Smooth muscle cell (in vitro differentiated cells): ENCODE results near the gene TRAF2. TPM values are rescaled to one million over a fixed set of nuclear protein-coding genes. Genes with fewer than 3 reads are reported as not detected.
"Not testable (repeated sequence)": the region's sequence is repeated elsewhere in the genome, so short reads cannot be mapped to it uniquely, and the experiment has no call there.

Experiments used
- DNase-seq: peaks from one replicate; lab custom pipeline; 2025; ENCODE audit not compliant: unreplicated experiment; lab: John Stamatoyannopoulos, UW
- H2AFZ ChIP-seq: fragments of 200-600 bp; sonication (generic); 2 replicates; pipeline ENCODE4 v1.6.0; 2016; ENCODE audit warnings: antibody characterized with exemption, low read depth, mild to moderate bottlenecking
- H3F3A ChIP-seq: fragments of 200-600 bp; sonication (generic); 2 replicates; pipeline ENCODE4 v1.6.0; 2017; ENCODE audit warnings: antibody characterized with exemption, low read depth
- H3K27ac ChIP-seq: fragments of 200-600 bp; sonication (generic); 2 replicates; pipeline ENCODE4 v1.5.1; 2016; ENCODE audit warnings: low read depth, mild to moderate bottlenecking
- H3K27me3 ChIP-seq: fragments of 200-600 bp; sonication (generic); 2 replicates; pipeline ENCODE4 v1.6.1; 2016; ENCODE audit warnings: low read depth, mild to moderate bottlenecking
- H3K36me3 ChIP-seq: fragments of 200-600 bp; sonication (generic); 2 replicates; pipeline ENCODE4 v1.5.1; 2016; ENCODE audit warnings: low read depth
- H3K4me1 ChIP-seq: fragments of 200-600 bp; sonication (generic); 2 replicates; pipeline ENCODE4 v1.5.1; 2016; ENCODE audit warnings: low read depth
- H3K4me2 ChIP-seq: fragments of 200-600 bp; sonication (generic); 2 replicates; pipeline ENCODE4 v1.6.0; 2016; ENCODE audit warnings: mild to moderate bottlenecking
- H3K4me3 ChIP-seq: fragments of 200-600 bp; sonication (generic); 2 replicates; pipeline ENCODE4 v1.5.1; 2016; ENCODE audit warnings: mild to moderate bottlenecking
- H3K79me2 ChIP-seq: fragments of 200-600 bp; sonication (generic); 2 replicates; pipeline ENCODE4 v1.6.0; 2016; ENCODE audit warnings: low read depth, mild to moderate bottlenecking
- H3K9ac ChIP-seq: fragments of 200-600 bp; sonication (generic); 2 replicates; pipeline ENCODE4 v1.6.0; 2016; ENCODE audit warnings: low read depth
- H3K9me3 ChIP-seq: fragments of 200-600 bp; sonication (generic); replicated peaks from 2 replicates; pipeline ENCODE4 v1.5.1; 2016; ENCODE audit warnings: low read depth
- H4K20me1 ChIP-seq: fragments of 200-600 bp; sonication (generic); 2 replicates; pipeline ENCODE4 v1.6.0; 2016; ENCODE audit warnings: low read depth
- WGBS: methylation state at CpG from one replicate; pipeline ENCODE4 v1.1.7; 2016; ENCODE audit warnings: low lambda C conversion rate; 5-methylcytosine and 5-hydroxymethylcytosine counted together
- polyA plus RNA-seq: library from polyadenylated mRNA; unstranded; fragments of >200 nt; fragmentation: Nextera tagmentation; extraction: Ambion mirVana; gene quantifications from 2 replicates; pipeline ENCODE4 v1.2.1, GENCODE V29; 2016
- total RNA-seq: library from RNA; depleted of rRNA; stranded (reverse); fragments of >200 nt; gene quantifications from 2 replicates; pipeline ENCODE4 v1.2.3, GENCODE V29; 2014
- TF ChIP-seq, protein P1 (sequence below): fragments of 200-600 bp; sonication (generic); IDR thresholded peaks from 2 replicates; pipeline ENCODE4 v1.5.1; 2017; ENCODE audit warnings: borderline replicate concordance, mild to moderate bottlenecking, antibody characterized with exemption; ENCODE audit not compliant: insufficient read depth, poor library complexity, severe bottlenecking

Gene TRAF2
- total and polyA plus RNA-seq, 2 experiments from 2014 or later = 7.0 to 15.9 TPM

DNA sequence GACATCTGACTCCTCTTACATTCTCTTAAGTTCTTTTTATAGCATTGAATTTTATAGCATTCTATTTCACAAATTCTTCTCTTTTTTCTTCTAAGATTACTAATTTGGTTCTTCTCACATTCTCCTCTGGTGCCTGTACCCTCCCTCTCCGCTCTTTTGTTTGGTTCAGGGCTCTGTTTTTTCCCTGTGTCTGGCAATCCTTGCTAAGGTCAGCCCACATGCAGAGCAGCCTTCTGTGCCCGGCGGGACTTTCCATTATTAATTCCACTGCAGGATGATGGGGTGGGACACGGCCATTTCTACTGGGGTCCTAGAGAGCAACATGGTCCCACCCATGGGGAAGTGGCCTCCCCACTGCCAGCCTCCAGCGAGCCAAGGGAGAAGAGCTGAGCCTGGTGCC lies 9.8 kb upstream of the TRAF2 start:
- no peak overlapping the region for H3K9ac ChIP-seq
- no peak overlapping the region for H3K27ac ChIP-seq
- no peak for DNase-seq
- no peaks in the 10 kb centered on the region for H3K79me2 ChIP-seq
- H3F3A ChIP-seq = no peaks in the 10 kb centered on the region
- H3K4me1 ChIP-seq = no peaks in the 10 kb centered on the region
- TF ChIP-seq, protein P1, sequence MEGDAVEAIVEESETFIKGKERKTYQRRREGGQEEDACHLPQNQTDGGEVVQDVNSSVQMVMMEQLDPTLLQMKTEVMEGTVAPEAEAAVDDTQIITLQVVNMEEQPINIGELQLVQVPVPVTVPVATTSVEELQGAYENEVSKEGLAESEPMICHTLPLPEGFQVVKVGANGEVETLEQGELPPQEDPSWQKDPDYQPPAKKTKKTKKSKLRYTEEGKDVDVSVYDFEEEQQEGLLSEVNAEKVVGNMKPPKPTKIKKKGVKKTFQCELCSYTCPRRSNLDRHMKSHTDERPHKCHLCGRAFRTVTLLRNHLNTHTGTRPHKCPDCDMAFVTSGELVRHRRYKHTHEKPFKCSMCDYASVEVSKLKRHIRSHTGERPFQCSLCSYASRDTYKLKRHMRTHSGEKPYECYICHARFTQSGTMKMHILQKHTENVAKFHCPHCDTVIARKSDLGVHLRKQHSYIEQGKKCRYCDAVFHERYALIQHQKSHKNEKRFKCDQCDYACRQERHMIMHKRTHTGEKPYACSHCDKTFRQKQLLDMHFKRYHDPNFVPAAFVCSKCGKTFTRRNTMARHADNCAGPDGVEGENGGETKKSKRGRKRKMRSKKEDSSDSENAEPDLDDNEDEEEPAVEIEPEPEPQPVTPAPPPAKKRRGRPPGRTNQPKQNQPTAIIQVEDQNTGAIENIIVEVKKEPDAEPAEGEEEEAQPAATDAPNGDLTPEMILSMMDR = no peak
- H2AFZ ChIP-seq = no peak overlapping the region
- H4K20me1 ChIP-seq = no peaks in the 10 kb centered on the region
- H3K4me3 ChIP-seq = no peak overlapping the region
- peaks cover 4% of the 10 kb centered on the region for H3K9me3 ChIP-seq
- no peak overlapping the region for H3K4me2 ChIP-seq
- 90% methylated on average over 5 of the region's 5 CpGs for WGBS
- H3K36me3 ChIP-seq = no peaks in the 10 kb centered on the region
- H3K27me3 ChIP-seq = no peaks in the 10 kb centered on the region

DNA sequence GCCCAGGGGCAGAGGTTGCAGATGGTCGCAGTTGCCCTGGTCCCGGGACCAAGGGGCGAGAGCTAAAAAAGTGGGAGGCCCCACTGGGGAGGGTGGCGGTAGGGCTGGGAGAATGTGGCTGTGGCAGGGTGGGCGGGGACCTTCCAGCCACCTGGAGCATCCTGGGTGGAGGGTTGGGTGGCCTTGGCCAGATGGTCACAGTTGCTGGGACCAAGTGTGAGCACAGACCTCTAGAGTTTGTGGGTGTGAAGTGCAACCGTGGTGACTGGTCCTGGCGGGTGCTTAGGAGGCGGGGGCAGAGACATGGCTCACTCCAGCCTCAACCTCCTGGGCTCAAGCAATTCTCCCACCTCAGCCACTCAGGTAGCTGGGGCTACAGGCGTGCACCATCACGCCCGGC lies 5.7 kb upstream of the TRAF2 start:
- Histone ChIP-seq H3K27me3 (no peaks in the 10 kb centered on the region), H2AFZ (no peak overlapping the region), H3K27ac (no peak overlapping the region), H4K20me1 (no peaks in the 10 kb centered on the region), H3K9ac (no peak overlapping the region), H3F3A (no peaks in the 10 kb centered on the region), H3K9me3 (no peaks in the 10 kb centered on the region), H3K79me2 (no peaks in the 10 kb centered on the region), H3K4me3 (no peak overlapping the region), H3K36me3 (no peaks in the 10 kb centered on the region), H3K4me1 (no peaks in the 10 kb centered on the region), H3K4me2 (no peak overlapping the region)
- TF ChIP-seq, protein P1 = no peak
- no peak for DNase-seq
- 87% methylated on average over 10 of the region's 11 CpGs for WGBS

DNA sequence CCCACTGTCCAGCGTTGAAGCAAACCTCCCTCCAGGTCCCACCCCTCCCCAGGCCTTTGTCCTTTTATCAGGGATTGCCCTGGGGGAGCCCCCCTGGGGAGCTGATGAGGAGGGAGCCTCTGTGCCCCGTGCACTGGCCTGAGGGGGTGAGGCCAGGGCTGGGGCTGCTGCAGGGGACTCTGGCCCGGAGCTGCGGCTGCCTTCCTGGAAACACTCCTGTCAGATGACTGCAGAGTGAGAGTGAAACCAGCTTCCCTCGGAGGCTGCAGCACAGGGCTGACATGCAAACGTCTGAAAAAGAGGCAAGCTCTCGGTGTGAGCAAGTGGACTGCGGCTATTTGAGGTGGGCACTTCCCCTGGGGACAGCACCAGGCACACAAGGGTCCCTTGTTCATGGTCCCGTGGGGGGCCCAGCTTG lies 4.6 kb upstream of the TRAF2 start:
- H3K4me3 ChIP-seq = no peak overlapping the region
- no peak overlapping the region for H2AFZ ChIP-seq
- peak overlapping the region; percentile 64 for H3K4me2 ChIP-seq
- DNase-seq = no peak
- H3K79me2 ChIP-seq = peaks cover 2% of the 10 kb centered on the region
- H3K4me1 ChIP-seq = no peaks in the 10 kb centered on the region
- H4K20me1 ChIP-seq = no peaks in the 10 kb centered on the region
- H3K9me3 ChIP-seq = no peaks in the 10 kb centered on the region
- peak overlapping the region; percentile 62 for H3K27ac ChIP-seq
- H3K36me3 ChIP-seq = no peaks in the 10 kb centered on the region
- H3K9ac ChIP-seq = no peak overlapping the region
- H3F3A ChIP-seq = no peaks in the 10 kb centered on the region
- no peaks in the 10 kb centered on the region for H3K27me3 ChIP-seq
- WGBS = 33% methylated on average over 9 of the region's 9 CpGs
- TF ChIP-seq, protein P1 = no peak

DNA sequence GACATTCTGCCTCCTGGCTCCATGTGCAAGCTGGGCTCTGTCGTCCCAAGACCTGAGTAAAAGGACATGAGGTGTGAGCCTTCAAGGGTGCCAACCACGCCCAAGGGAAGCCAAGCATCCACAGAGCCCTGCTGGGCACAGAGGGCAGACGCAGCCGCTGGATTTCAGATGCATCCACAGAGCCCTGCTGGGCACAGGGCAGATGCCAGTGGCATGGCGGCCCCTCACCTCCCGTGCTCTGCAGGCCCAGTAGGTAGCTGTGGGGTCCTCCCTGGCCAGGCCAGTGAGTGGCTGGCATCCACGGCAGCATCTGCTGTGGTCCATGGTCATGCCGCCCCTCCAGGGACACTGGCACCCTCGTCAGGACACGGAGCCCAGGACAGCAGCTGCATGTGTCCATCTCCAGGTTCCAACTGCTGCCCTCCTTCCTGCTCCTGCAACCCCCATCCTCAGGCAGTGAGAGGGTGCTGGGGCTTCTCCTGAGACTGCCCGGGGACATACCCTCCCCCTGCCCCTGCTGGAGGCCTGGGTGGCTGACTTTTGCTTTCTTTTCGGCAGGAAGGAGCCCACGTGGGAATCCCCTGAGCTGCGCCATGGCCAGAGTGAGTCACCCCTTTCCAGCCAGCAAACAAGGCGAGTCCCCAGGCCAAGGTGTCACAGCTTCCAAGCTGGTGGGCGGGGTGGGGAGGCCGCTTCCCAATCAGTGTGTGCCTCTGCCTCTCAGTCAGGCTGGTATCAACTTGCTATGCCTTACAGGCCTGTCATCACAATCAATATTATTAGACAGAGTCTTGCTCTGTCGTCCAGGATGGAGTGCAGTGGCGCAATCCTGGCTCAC lies 4.0 kb upstream of the TRAF2 start:
- peaks cover 5% of the 10 kb centered on the region for H4K20me1 ChIP-seq
- H3K4me1 ChIP-seq = peaks cover 4% of the 10 kb centered on the region
- DNase-seq = peak; percentile 53
- no peak overlapping the region for H2AFZ ChIP-seq
- peaks cover 8% of the 10 kb centered on the region for H3K79me2 ChIP-seq
- no peaks in the 10 kb centered on the region for H3F3A ChIP-seq
- peak overlapping the region; percentile 64 for H3K4me2 ChIP-seq
- H3K27ac ChIP-seq = peak overlapping the region; percentile 62
- 63% methylated on average over 19 of the region's 19 CpGs for WGBS
- H3K4me3 ChIP-seq = no peak overlapping the region
- H3K9ac ChIP-seq = no peak overlapping the region
- TF ChIP-seq, protein P1 = no peak
- no peaks in the 10 kb centered on the region for H3K27me3 ChIP-seq
- H3K36me3 ChIP-seq = no peaks in the 10 kb centered on the region
- H3K9me3 ChIP-seq = no peaks in the 10 kb centered on the region

DNA sequence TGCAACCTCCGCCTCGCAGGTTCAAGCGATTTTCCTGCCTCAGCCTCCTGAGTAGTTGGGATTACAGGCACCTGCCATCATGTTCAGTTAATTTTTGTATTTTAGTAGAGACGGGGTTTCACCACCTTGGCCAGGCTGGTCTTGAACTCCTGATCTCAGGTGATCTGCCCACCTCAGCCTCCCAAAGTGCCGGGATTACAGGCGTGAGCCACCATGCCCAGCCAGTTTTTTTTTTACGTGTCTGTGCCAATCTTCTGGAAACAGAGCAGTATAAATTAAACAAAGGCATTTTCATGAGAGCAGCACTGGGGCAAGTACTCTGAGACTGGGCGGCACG lies 3.4 kb upstream of the TRAF2 start:
- Histone ChIP-seq H3K4me2 (peak overlapping the region; percentile 64), H3K27ac (peak overlapping the region; percentile 62), H3K79me2 (peaks cover 14% of the 10 kb centered on the region)
- H3K4me1 ChIP-seq, H4K20me1 ChIP-seq, H3K9ac ChIP-seq, H3F3A ChIP-seq, H3K36me3 ChIP-seq, DNase-seq, H2AFZ ChIP-seq, H3K4me3 ChIP-seq, H3K27me3 ChIP-seq, H3K9me3 ChIP-seq: not testable (repeated sequence)
- 94% methylated on average over 9 of the region's 9 CpGs for WGBS

DNA sequence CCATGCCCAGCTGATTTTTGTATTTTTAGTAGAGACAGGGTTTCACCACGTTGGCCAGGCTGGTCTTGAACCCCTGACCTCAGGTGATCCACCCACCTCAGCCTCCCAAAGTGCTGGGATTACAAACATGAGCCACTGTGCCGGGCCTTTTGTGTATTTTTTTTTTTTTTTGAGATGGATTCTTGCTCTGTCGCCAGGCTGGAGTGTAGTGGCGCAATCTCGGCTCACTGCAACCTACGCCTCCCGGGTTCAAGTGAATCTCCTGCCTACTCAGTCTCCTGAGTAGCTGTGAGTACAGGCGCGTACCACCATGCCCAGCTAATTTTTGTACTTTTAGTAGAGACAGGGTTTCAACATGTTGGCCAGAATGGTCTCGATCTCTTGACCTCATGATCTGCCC lies 2.6 kb upstream of the TRAF2 start:
- not testable (repeated sequence) for H2AFZ ChIP-seq, DNase-seq, H3F3A ChIP-seq, H3K36me3 ChIP-seq, H3K4me1 ChIP-seq, H3K9ac ChIP-seq, H4K20me1 ChIP-seq, H3K9me3 ChIP-seq, H3K4me2 ChIP-seq, H3K27me3 ChIP-seq, H3K27ac ChIP-seq, H3K4me3 ChIP-seq
- 96% methylated on average over 10 of the region's 10 CpGs for WGBS
- peaks cover 21% of the 10 kb centered on the region for H3K79me2 ChIP-seq
